ENCODE results near the gene SLC6A17.

SLC6A17 gene

DNA sequence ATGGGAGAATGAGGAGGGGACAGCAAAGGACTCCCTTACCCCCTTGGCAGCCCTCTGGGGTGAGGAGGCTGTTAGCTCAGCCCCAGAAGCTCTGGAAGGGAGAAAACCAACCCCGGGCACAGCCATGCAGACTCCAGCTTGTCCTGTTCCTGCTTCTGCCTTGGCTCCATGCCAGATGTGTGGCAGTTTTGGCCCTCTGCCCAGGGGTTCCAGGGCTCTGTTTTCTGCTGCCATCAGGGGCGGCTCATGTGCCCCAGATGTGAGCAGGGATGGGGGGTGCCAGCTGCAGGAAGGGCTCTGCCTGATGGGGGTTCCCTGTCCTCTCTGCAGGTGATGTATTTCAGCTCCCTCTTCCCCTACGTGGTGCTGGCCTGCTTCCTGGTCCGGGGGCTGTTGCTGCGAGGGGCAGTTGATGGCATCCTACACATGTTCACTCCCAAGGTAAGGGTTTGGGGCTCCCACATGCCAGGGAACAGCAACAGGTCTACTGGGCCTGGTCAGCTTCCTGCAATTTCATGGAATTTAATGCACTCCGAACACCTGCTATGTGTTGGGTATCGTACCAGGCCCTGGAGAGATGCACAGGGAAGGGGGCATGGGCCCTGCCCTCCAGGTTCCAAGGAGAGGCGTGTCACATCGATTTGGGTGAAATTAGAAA lies 26.1 kb downstream of the SLC6A17 start:
- DNase-seq = no peak

DNA sequence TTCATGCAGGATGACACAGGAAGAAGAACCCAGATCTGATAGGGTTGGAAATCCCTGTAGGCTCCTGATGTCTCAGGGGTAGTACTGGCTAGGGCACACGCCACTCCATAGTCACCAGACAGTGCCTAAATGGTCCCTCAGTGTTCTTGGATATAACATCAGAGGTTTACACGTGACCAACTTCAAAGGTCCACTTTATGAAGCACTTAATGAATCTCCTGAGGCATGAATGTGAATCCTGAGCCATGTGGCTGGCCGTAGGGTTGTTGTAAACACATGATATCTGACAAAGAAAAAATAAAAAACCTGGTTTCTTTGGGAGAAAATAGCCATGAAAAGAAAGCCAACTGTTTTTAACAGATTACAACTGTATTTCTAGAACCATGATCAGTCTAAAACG lies 27.5 kb downstream of the SLC6A17 start:
- no peak for DNase-seq

DNA sequence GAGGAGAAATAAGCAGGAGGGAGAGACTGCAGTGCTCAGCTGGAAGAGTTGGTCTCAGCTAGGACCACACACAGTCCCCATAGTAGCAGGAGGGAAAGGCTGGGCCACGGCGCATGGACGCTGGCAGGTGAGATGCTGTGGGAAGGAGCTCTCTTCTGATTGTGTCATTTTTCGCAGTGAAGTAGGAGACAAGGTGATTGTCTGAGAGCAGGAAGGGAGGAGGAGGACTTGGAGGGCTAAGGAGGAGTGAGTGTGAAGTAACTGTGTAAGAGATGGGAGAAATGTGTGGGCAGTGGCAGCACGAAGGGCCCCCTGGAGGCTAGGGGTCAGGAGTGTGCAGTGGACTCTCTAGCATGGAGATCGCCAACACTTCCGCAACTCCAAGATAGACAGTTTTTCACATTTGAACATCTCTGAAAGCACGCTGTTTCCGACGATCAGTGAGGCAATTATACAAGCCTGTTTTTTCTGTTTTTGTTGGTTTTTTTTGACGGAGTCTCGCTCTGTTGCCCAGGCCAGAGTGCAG lies 33.4 kb downstream of the SLC6A17 start:
- no peak for DNase-seq

DNA sequence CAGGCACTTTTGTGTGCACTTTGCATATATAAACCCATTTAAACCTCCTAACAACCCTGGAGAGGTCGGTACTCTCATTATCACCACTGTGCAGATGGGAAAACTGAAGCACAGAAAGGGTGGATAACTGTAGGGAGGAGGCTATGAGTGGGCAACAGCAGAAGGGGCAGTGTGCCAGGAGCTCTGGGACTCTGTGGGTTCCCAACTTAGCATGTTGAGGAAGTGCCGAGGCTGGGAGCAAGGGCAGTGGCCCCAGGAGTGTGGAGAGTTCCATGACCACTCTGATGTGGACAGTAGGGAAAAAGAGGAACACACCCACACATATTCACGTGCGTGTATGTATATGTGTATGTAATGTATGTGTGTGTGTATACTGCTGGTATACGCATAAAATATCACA lies 34.2 kb downstream of the SLC6A17 start:
- DNase-seq = no peak

DNA sequence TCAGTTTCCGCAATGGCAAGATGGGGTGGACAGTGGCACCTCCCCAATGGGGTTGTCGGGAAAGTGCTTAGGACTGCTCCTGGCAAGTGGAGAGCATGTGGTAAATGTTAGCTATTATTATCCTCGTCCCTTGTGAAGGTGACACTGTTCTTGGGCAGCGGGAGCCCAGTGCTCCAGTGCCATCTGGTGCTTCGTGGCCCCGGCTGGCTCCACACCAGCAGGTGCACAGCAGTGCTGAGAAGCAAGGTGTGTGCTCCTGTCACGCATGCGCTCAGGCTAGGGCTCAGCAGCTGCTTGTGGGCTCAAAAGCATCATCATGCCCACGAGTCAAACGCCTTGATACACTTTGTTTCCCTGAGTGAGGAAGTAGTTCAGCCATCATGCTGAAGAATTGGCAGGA lies 34.9 kb downstream of the SLC6A17 start:
- no peak for DNase-seq

DNA sequence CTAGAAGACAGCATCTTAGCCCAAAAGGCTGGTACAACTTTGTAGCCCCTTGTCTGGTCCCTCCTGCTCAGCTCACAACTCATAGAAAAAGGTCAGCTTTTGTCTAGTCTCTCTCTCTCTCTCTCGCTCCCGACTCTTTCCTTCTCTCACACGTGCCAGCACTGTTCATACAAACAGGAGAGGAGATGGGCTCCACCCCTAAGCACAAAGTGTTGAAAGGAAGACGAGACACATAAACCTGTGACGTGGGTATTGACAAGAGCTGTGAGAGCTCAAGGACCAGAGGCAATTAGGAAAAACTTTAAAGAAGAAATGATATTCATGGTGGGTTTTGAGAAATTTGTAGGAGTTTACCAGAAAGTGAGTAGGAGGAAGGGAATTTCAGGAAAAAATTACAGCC lies 36.3 kb downstream of the SLC6A17 start:
- DNase-seq = no peak

DNA sequence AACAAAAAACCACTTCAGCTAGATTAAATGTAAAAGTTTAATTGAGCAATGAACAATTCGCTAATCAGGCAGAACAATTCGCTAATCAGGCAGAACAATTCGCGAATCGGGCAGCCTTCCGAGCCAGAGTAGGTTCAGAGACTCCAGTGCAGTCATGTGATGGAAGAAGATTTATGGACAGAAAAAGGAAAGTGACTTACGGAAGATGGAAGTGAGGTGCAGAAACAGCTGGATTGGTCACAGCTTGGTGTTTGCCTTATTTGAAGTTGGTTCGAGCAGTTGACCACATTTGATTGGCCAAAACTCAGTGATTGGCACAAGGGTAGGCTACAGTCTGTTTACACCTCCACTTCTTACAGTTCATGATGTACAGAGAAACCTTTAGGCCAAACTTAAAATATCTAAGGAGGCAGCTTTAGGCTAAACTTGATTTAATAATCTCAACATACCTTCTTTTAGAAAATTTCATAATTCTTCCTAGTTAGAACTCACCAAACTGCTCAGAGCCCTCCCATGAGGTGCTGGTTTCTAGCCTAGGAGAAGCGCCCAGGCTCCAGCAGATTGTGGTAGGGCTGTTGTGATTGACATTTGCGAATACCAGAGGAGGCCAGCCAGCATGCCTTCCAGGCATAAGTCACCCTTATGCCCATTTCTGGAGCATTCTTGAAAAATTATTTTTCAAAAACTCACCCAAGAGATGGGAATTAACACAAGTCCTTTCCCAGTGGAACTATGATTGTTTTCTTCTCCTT lies 37.0 kb downstream of the SLC6A17 start:
- no peak for DNase-seq

DNA sequence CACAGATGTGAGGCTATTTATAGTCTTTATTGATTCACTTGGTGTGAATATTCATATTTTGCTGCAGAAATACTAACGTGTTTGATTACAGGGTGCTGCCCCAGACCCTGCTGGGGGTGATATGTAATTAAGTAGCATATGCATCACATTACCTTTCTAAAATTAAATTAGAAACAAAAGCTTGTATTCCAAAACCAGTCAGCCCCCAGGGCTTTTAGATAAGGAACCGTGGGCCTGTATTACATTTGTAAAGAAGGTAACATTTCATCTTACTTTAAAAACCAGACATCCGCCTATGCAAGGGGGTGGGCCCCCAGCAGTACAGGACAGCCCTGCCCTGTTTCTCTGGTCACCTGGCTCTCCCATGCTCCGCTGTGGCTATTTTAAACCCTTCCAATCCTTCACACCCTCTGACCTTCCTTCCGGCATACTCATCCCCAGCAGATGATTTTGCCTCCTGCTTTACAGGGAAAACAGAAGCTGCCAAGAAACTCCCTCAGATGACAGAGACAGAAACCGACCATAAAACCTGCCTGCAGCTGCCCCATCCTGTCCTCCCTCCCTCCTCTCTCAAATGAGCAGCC lies 37.8 kb downstream of the SLC6A17 start:
- no peak for DNase-seq

DNA sequence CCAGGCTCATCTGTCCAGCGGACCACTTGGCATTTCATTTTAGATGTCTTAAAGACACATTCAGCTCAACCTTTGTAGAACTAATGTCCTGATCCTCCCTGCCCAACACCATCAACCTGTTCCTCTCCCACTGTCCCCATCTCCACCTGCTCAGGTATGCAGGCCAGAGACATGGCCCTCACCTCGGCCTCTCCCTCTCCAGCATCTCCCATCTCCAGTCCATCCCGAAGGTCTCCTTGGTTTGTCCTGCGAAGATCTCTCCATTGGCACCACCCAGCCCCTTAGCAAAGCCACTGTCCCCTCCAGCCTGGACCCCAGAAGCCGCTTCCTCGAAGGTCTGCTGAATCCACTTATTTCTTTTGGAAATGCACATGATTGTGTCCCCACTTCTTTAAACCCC lies 38.9 kb downstream of the SLC6A17 start:
- DNase-seq = no peak

DNA sequence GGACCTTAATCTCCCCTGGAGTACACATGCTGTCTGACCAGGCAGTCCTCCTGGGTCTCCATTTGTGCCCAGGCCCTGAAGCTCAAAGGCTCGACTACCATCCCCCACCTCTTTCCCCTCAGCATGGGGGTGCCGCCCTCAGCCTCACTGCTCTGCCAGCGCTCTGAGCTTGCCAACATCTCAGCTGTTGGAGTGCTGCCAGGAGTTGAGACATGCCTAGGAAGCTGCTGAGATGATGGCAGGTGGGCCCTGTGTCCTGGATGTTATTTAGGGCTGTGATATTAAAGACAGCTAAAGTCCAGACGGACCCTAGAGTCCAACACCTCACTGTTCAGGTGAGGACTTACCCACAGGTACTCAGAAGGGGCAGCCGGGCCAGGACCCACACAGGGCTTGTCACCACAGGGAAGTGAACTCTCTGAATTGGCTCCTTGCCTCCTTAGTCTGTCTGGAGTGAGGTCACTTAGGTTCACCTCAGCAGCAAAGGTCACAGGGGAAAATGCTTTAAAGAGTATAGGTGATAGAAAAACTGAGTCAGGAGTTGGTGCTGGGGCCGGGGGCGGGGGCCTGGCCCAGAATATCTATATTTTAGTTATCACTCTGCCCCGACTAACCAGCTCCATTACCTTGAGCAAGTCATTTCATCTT lies 40.1 kb downstream of the SLC6A17 start:
- peak; percentile 9 for DNase-seq

DNA sequence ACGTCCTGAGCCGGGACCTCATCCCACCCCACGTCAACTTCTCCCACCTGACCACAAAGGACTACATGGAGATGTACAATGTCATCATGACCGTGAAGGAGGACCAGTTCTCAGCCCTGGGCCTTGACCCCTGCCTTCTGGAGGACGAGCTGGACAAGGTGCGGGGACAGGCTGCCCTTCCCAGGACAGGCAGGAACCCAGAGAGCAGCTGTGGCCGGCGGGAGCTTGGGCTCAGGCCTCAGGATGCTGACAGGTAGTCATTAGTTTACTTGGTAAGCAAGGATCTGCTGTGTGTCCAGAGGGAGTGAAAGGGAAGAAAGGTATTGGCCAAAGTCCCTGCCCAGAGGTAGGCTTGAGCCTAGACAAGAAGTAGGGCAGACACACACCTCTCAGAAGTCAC lies 42.2 kb downstream of the SLC6A17 start:
- DNase-seq = no peak

DNA sequence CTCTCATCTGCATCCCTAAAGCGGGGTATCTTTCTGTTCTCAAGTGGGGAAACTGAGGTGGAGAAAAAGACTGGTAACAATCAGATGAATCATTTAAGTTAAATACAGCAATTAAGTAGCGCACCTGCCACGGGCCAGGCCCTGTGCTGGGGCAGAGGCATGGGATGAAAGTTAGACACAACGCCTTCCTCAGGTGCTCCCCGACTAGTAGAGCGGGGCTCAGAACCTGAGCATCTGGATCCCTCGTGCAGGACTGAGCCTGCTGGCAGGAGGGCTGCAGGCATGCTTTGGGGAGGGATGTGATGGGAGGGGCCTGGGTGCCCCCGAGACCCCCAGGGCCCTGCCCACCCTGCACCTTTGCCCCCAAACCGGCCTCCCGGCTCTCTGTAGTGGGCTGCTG lies 44.9 kb downstream of the SLC6A17 start:
- no peak for DNase-seq

DNA sequence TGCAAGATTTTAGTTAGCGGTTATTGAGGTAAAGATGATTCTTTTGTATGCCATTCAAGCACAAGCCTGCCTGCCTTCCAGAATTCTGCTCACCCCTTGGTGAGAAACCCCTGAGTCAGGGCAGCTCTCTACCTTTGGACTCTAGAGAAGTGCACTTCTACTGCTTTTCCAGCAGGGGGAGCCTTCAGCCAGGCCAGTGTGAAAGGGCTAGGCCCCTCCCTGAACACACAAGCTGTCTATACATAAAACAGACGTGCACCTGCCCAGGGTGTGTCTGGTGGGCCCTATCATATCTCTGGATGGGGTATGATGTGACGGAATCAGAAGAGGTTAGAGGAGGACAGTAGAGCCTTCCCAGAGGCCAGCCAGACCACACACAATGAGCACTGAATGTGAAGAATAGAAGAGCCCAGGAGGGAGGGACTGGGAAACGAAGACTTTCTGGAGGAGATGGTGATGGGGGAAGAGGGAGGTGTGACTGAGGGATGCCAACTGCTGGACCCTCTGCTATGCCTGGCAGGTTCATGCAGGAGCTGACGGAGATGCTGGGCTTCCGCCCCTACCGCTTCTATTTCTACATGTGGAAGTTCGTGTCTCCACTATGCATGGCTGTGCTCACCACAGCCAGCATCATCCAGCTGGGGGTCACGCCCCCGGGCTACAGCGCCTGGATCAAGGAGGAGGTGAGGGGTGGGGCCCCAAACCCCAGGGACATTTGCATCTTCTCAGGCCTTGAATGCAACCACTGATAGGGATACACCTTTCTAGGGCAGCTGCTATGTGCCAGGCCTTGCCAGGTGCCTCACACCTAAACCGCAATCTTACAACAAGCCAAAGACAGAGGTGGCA lies 46.8 kb downstream of the SLC6A17 start:
- DNase-seq = peak; percentile 3

DNA sequence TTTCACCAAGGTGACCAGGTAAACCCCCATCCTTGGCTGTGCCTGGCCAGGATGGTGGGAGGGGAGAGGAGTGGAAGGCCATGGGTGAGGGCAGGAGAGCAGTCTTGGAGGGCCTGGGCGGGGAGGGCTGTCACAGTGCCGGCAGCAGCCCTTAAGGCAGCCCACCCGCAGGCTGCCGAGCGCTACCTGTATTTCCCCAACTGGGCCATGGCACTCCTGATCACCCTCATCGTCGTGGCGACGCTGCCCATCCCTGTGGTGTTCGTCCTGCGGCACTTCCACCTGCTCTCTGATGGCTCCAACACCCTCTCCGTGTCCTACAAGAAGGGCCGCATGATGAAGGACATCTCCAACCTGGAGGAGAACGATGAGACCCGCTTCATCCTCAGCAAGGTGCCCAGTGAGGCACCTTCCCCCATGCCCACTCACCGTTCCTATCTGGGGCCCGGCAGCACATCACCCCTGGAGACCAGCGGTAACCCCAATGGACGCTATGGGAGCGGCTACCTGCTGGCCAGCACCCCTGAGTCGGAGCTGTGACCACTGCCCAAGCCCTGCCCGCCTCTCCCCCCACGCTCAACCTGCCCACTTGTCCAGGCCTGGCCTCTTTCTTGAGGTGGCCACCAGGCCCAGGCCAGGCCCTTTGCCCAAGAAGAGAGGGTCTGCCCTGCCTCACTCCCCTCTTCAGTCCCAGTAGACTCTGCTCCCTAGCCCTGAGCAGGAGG lies 47.8 kb downstream of the SLC6A17 start:
- no peak for DNase-seq

DNA sequence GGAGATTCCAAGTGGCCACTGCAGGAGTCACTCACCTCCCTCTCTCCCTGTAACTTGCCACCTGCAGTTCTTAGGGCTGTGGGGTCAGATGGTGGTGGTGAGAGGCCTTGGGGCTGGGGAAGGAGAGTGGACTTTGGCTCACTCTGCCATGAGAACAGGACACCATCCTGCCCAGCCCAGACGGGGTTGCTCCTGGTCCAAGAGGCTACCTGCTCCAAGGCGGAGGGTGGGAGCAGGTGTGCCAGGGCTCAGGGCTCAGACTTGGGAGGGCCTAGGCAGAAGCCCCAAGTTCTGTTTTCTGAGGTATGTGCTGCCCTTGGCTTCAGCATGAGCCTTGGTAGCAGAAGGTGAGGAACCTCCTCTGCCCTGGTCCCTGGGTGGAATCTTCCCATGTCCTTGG lies 48.5 kb downstream of the SLC6A17 start:
- no peak for DNase-seq

DNA sequence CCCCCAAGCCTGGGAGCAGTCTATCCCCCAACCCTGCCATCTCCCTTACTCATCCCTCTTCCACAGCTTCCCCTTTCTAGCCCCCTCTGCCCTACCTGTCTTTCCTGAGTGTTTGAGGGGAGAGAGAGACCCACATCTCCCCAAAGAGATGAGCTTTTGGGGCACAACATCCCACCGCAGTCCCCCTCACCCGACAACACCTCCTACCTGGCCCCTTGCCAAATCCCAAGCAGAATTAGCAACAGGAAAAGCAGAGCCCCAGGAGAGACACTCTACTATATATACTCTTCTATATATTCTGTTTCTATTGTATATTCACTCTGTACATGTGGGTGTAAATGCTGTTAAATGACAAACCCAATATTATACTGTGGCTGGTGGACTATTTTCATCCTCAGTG lies 49.9 kb downstream of the SLC6A17 start:
- no peak for DNase-seq

DNA sequence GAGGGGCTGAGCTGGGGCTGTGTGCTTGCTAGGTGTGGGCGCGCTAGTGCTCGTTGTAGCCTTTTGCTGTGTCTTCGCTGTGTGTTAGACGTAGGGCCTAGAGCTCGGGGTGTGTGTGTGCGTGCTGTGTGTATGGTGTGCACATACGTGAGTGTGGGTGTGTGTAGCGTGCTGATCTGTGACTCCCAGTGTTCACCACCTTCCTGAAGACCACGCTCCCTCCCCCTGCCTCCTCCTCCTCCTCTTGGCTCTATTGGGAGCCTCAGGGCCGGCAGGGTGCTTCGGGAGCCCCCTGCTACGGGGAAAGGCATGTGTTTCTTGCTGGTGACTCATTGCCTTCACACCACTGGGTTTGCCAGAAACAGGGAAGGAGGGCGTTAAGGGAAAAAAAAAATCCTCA lies 50.4 kb downstream of the SLC6A17 start:
- no peak for DNase-seq

DNA sequence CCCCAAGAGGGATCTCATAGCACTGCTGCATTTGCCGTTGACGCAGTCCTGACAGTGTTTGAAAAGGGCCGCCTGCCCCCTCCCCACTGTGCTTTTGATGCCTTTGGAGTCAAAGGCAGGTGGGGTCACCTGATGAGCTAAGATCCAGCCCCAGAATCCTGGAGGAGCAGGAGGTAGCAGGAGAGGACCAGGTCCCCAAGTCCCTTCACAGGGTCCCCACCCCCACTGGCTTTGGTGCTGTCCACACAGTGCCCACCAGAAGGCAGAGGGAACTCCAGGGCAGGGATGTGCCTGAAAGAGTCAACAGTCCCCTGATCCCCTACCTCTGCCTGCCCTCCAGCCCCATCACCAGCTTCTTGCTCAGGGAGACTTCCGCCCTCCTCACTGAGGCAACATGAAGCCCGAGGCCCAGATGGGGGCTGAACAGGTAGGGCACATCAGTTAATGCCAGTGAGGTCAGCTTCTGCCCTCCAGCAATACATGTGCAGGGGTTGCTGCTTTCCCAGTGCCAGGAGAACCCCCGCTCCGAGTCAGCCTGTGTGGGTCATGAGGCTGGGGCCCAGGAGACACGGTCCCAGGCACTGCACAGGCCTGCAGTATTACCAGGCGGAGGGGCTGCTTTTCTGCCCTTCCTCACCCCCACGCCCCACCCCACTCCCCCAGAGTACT lies 51.0 kb downstream of the SLC6A17 start:
- DNase-seq = no peak

DNA sequence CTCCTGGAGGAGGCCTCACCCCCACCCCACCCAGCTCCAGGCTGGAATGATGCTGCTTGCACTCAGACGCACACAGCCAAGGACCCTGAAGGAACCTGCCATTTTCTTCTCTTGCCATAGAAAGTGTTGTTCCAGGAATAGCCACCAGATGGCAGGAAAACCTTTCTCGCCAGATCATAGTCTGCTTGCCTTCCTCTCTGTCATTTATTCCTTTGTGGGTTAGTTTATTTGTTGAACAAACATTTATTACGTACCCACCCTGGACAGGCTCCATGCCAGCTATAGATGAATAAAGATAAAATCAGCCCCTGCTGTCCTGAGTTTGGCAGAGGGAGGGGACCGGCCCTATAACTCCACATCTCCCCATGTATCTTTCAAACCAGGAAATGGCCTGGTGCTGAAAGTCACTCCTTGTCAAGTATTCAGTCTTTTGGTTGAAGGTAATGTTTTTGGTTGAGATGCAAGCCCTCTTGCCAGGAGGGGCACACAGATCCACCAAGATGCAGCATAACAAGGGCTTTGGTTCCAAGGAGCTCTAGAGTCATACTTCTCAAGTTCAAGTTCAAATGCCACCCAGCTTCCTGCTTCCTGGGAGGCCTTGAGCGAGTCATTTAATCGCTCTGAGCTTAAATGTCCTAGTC lies 52.8 kb downstream of the SLC6A17 start:
- DNase-seq = peak; percentile 72

DNA sequence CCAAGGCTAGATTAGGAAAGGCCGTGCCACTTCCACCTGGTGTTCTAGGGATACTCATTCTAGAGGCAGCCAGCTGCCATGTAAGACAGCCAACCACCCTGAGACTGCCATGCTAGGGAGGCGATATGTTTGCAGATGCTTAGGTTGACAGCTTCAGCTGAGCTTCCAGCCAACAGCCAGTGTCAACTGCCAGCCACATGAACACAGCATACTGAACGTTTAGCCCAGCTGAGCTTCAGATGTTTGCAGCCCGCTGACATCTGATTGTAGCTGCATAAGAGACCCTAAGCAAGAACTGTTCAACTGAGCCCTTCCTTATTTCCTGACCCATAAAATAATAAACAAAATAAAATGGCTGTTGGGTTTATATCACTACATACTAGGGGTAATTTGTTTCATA lies 54.9 kb downstream of the SLC6A17 start:
- no peak for DNase-seq

DNA sequence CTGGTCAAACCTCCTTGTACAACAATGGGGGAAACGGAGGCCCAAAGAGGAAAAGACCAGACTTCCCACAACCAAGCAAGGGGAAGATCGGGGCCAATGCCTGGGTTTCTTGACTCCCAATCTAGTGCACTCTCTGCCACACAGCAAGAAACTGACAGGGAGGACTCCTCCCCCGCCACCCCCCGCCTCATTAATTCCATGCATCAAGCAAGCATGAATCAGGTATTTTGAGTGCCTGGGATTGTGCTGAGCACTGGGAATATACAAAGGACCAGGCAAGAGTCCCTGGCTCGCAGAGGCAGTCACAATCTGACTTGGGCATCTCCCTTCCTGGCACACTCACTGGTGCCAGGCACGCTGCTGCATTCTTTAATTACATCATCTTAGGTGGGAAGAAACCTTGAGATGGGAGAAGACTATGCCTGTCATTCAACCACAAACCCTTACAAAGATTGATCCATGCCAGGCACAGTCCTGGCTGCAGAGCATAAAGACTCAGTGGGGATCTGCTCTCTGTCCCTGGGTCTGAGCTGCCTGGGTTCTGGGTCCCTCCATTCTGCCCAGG lies 55.4 kb downstream of the SLC6A17 start:
- no peak for DNase-seq
